GM21576 (cell line): Measurements from ENCODE around the gene TTLL4.
"Not testable (repeated sequence)": the region's sequence is repeated elsewhere in the genome, so short reads cannot be mapped to it uniquely, and the experiment has no call there.

Source experiments
- ATAC-seq: cut with Tn5 transposase; IDR thresholded peaks from one replicate; pipeline ENCODE4 v1.9.1; 2021; ENCODE audit warnings: mild to moderate bottlenecking, moderate library complexity; ENCODE audit not compliant: unreplicated experiment

TTLL4 gene

GRCh38 chr2:218710687-218711549 lies at the start of gene TTLL4:
TSS of gene TTLL4 (plus strand) at chr2:218710835. CDS start at chr2:218737677, 26,842 bp downstream.
- peak; percentile 87 for ATAC-seq

DNA sequence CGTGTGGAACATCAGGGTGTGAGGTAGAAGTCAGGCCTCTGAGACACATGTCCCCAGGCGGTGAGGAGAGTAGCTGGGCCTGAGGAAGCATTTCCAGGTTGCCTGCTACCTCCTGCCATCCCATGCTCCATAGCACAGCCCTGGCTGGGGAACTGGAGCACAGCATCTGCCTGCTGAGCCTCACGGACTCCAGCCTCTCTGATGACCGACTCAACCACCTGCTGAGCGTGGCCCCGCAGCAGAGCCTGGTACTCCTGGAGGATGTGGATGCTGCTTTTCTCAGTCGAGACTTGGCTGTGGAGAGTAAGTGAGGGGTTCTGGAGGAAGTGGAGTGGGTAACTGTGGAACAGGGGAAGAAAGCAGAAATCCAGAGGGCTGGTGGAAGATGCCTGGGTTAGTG lies 48.3 kb upstream of the TTLL4 start:
- ATAC-seq = no peak

GRCh38 chr2:218662827-218663226 lies 47.8 kb upstream of the TTLL4 start:
- no peak for ATAC-seq

GRCh38 chr2:218663901-218664300 lies 46.7 kb upstream of the TTLL4 start:
- ATAC-seq = no peak

DNA sequence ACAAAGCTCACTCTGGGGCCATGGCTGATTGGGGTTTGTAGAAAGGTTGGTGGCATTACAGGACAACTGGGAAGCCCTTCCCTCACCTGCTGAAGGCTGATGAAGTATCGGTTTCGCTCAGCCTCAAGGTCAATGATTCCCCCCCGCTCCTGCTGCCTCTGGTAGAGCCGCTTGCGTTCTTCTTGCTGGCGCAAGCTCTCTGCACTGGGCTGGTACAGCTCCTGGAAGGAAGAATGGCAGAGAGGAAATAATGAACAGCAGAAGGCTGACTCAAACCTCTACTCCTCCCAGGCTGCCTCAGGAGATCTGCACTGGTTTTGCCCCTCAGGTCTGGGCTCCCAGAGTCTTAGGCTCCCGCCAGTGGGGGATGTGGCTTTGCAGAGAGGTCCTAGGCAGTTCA lies 46.0 kb upstream of the TTLL4 start:
- no peak for ATAC-seq

DNA sequence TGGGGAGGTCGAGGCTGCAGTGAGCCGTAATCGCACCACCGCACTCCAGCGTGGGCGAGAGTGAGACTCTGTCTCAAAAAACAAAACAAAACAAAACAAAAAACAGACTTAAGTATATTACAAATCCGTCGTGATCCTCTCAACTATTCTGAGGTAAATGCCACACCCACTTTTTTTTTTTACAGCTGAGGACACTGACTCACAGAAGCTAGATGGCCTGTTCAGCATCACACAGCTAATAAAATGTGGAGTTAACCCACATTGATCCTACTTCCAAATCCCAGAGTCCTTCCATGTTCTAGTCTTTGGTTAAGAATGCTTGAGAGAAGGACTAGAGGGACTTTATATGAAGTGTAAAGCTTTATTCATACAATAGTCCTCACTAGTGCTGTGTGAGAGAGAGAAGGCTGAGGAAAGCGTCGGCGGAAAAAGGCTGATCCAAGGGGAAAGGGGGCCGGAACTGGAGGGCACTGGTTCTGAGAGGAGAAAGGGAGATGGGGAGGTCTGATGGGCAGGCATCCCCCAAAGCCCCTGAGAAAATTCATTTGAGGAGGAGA lies 39.5 kb upstream of the TTLL4 start:
- ATAC-seq = no peak

DNA sequence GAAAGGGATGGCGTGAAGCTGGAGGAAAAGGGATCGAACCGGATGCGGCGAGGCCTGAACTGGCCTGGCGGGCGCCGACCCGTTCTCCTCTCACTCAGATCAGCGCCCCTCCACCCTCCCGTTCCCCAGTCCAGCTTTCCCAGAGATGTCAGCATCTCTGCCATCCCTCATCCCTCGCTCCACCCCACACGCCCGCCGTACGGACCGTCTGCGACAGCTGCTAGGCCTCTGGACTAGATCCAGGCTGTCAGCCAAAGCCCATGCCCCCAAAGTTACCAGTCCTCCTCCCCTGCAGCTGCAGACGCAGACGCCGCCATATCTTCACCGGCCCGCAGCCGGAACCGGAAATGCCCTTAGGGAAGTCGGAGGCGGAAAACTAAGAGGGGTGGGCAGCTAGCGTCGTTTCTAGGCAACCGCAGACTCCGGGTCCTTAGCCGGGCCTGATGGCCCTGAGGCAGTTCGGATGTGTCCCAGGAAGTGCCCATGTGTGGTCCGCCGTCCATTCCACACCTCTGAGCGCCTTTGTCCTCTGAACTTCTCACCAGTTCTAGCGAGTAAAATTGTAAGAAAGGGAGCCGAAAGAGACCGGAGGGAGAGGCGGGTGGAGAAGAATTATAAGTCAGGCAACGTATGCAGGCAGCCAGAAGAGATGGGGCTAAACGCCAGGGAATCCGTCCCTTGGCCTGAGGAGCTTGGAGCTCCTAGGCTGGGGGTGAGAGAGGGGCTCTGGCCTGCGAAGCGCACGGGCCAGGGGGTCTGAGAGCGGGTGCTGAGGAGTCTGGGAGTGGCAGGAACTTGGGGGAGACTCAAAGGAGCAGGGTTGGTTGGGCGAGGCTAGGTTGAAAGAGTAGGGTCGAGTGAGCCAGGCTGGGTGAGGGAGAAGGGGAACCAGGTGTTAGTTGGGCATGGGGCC lies 38.7 kb upstream of the TTLL4 start, which contains the start of the genes RNF25 and STK36:
RNF25 (minus strand) TSS at position 349 of the 913 bp plus-strand sequence; CDS start at position 317, 32 bp downstream.
STK36 (plus strand) TSS at position 433 of the 913 bp plus-strand sequence. CDS start 744 bp downstream, outside the sequence.
- peak; percentile 96 for ATAC-seq

DNA sequence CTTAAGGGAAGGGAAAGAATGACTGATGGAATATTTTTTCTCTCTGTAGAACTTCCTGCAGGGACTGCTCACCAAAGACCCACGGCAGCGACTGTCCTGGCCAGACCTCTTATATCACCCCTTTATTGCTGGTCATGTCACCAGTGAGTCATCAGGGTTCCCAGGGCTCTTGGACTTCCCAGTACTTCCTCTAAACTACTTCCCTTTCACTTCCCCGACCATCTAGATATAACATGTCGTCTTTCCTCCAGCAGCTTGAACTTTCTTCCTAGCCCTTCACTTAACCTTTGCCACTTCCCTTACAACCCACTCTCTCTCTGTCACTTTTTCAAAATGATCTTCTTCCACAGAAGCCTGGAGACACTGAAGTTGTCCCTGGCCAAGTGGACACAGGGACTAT lies 31.5 kb upstream of the TTLL4 start:
- ATAC-seq = no peak

GRCh38 chr2:218680061-218680460 lies 30.6 kb upstream of the TTLL4 start:
- no peak for ATAC-seq

GRCh38 chr2:218687400-218688060 lies 23.1 kb upstream of the TTLL4 start:
- not testable (repeated sequence) for ATAC-seq

- no peak for ATAC-seq
Observed at GRCh38 chr2:218691234-218691633, 19.4 kb upstream of the TTLL4 start.

GRCh38 chr2:218694405-218695145 lies 16.1 kb upstream of the TTLL4 start:
- ATAC-seq = no peak

DNA sequence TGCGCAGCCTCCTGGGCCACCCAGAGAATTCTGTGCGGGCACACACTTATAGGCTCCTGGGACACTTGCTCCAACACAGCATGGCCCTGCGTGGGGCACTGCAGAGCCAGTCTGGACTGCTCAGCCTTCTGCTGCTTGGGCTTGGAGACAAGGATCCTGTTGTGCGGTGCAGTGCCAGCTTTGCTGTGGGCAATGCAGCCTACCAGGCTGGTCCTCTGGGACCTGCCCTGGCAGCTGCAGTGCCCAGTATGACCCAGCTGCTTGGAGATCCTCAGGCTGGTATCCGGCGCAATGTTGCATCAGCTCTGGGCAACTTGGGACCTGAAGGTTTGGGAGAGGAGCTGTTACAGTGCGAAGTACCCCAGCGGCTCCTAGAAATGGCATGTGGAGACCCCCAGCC lies 11.8 kb upstream of the TTLL4 start:
- ATAC-seq = no peak

- ATAC-seq = no peak
Observed at GRCh38 chr2:218701806-218702205, 8.8 kb upstream of the TTLL4 start.

GRCh38 chr2:218703341-218703740 lies 7.3 kb upstream of the TTLL4 start:
- no peak for ATAC-seq

GRCh38 chr2:218708086-218708485 lies 2.5 kb upstream of the TTLL4 start:
- ATAC-seq = no peak

DNA sequence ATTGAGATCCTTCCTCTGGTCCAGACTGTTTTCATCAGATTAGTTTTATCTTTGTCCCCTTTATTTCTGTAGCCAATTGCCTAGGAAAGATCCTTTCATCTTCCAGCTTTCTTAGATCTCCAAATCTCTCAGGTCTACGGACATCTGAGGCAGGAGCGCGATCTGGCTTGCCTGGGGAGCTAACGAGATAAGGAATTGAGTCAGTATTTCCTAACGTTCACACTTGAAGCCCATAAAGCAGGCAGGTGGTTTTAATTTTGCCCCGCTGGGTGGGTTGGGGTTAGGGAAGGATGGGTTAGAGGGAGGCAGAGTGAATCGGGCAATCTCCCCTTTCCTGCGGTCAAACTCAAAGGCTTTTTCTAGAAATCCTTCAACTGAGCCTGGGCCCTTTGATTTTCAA lies 727 bp upstream of the TTLL4 start:
- no peak for ATAC-seq

GRCh38 chr2:218710334-218710686 lies 325 bp upstream of the TTLL4 start:
- ATAC-seq = no peak

GRCh38 chr2:218711550-218711929 lies 905 bp downstream of the TTLL4 start:
- ATAC-seq = no peak

GRCh38 chr2:218713922-218714321 lies 3.3 kb downstream of the TTLL4 start:
- ATAC-seq = no peak
